AG09309 (cell line): ENCODE results near the gene ZNF213.

ENCODE experiments used
- DNase-seq: peaks from one replicate; pipeline ENCODE4 v3.0.0-alpha.2; 2010; ENCODE audit warnings: low read depth
- H3K4me3 ChIP-seq: 2 replicates; pipeline ENCODE4 v1.5.1; 2011; ENCODE audit warnings: mild to moderate bottlenecking, low read depth, low read length, moderate library complexity; ENCODE audit not compliant: control insufficient read depth
- TF ChIP-seq, protein P1 (sequence below): IDR thresholded peaks from 2 replicates; pipeline ENCODE4 v1.5.1; 2011; ENCODE audit warnings: mild to moderate bottlenecking, low read depth, low read length, inconsistent platforms; ENCODE audit not compliant: insufficient read depth, control insufficient read depth; ENCODE audit errors: missing control alignments

ZNF213 gene

DNA sequence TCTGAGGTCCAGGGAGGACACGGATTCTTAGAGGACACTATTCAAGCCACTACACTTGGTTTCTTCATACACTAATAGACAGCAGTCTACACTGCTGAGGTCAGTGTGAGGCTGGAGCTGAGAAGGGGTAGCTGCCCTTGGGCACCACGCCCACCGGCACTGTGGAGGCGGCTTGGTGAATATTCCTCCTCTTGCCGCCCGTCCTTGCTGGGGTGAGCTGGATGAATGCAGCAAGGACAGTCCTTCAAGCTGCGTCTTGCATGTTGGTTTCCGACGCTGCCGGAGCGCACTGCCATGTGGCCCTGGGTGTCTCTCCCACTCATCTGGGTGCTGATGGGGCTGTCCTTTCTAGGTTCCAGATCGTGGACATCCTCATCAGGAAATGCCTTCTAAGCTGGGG lies 19.8 kb upstream of the ZNF213 start:
- DNase-seq: no peak
- TF ChIP-seq, protein P1, sequence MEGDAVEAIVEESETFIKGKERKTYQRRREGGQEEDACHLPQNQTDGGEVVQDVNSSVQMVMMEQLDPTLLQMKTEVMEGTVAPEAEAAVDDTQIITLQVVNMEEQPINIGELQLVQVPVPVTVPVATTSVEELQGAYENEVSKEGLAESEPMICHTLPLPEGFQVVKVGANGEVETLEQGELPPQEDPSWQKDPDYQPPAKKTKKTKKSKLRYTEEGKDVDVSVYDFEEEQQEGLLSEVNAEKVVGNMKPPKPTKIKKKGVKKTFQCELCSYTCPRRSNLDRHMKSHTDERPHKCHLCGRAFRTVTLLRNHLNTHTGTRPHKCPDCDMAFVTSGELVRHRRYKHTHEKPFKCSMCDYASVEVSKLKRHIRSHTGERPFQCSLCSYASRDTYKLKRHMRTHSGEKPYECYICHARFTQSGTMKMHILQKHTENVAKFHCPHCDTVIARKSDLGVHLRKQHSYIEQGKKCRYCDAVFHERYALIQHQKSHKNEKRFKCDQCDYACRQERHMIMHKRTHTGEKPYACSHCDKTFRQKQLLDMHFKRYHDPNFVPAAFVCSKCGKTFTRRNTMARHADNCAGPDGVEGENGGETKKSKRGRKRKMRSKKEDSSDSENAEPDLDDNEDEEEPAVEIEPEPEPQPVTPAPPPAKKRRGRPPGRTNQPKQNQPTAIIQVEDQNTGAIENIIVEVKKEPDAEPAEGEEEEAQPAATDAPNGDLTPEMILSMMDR: no peak
- H3K4me3 ChIP-seq: no peak overlapping the region

DNA sequence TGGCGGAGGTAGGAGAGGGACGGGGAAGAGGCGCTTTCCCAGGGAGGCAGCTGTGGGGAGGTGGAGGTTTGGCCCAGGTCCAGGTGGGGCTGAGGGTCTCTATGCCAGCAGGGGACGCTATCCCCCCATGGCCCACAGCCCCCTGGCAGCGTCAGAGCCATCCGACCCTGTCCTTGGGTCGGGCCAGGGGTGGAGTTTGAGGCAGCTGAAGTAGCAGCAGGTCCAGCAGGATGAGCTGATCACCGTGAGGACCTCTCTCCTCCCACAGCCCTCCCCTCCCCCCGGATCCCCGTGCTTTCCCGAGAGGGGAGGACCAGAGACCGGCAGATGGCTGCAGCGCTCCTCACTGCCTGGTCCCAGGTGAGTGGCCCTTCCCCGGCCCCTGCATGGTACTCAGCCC lies 19.3 kb upstream of the ZNF213 start:
- no peak for DNase-seq
- TF ChIP-seq, protein P1: no peak
- no peak overlapping the region for H3K4me3 ChIP-seq

DNA sequence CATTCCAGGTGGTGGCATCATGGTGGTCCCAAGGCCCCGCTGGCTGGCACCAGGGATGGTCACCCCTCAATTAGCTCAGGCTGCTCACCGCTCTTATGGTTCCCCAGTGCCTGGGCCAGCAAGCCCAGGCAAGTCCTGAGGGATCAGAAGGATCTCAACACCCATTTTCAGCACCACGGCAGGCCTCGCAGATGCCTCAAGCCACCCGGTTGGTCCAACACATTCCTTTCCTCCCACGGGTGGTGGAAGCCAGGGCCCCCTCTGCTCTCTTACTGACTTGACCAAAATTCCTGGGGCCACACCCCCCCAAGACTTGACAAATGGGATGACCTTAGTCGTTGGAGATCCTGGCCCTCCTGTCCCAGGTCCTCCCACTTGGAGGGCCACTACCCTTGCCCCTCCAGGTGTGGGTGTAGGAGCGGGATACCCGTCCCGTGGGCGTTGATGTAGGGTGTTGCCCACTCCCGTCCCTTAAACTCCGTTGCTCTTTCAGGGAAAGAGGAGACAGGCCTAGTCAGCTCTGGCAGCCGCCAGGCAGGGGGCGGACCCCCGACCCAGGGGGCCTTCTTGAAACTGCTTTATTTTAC lies 16.5 kb upstream of the ZNF213 start:
- TF ChIP-seq, protein P1: no peak
- no peak overlapping the region for H3K4me3 ChIP-seq
- no peak for DNase-seq

DNA sequence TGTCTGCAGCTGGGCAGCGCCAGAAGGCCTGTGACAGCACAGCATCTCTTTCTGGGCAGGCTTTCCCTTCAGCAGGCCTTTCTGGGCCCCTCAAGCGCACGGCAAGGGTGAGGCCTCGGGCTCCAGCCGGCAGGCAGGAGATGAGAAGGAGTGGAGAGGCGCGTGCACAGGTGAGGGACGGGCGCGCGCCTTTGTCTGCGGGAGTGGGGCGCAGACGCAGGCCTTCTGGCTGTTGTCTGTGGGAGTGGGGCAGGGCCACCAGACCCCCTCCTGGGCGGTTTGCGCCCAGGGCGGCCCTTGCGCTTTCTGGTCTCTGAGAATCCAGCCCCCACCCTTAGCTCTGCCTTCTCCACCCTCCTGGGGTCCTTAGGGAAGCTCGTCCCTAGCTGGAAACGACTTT lies 16.0 kb upstream of the ZNF213 start:
- TF ChIP-seq, protein P1: no peak
- no peak for DNase-seq
- H3K4me3 ChIP-seq: no peak overlapping the region

DNA sequence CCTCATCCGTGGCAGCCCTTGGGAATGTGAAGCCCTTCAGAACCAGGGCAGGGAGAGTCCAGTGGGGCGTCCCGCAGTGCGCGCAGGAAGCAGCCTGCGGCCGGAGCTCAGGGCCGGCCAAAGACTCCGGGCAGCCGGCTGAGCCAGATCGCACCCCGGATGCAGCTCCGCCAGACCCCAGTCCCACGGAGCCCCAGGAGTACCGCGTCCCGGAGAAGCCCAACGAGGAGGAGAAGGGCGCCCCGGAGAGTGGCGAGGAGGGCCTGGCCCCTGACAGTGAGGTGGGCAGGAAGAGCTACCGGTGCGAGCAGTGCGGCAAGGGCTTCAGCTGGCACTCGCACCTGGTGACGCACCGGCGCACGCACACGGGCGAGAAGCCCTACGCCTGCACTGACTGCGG lies 15.5 kb upstream of the ZNF213 start:
- TF ChIP-seq, protein P1: no peak
- DNase-seq: no peak

DNA sequence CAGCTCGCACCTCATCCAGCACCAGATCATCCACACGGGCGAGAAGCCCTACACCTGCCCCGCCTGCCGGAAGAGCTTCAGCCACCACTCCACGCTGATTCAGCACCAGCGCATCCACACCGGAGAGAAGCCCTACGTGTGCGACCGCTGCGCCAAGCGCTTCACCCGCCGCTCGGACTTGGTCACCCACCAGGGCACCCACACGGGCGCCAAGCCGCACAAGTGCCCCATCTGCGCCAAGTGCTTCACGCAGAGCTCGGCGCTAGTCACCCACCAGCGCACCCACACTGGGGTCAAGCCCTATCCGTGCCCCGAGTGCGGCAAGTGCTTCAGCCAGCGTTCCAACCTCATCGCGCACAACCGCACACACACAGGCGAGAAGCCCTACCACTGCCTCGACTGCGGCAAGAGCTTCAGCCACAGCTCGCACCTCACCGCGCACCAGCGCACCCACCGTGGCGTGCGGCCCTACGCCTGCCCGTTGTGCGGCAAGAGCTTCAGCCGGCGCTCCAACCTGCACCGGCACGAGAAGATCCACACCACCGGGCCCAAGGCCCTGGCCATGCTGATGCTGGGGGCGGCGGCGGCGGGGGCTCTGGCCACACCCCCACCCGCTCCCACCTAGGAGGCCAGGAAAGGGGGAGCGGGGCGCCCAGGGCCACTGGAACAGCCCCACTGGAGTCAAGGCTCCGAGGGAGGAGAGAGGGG lies 15.0 kb upstream of the ZNF213 start:
- TF ChIP-seq, protein P1: no peak
- no peak for DNase-seq
- H3K4me3 ChIP-seq: no peak overlapping the region

More for the DNA sequence above, 15.5 kb upstream of the ZNF213 start:
- H3K4me3 ChIP-seq: no peak overlapping the region
